GM23338 (cell line): ENCODE data around the gene PDCD10. TPM values are rescaled to one million over a fixed set of nuclear protein-coding genes. Genes with fewer than 3 reads are reported as not detected.

Experiments used
- ATAC-seq: fragments of 200-7000 bp; cut with Tn5 transposase; 3 replicates; pipeline ENCODE4 v1.9.1; 2020
- DNase-seq: peaks from one replicate; pipeline ENCODE4 v3.0.0-alpha.2; 2015; ENCODE audit warnings: low spot score
- H2AFZ ChIP-seq: fragments of 200-600 bp; sonication (generic); 2 replicates; pipeline ENCODE4 v1.8.0; 2016; ENCODE audit warnings: antibody characterized with exemption, mild to moderate bottlenecking, moderate library complexity
- H3F3A ChIP-seq: fragments of 200-600 bp; sonication (generic); replicated peaks from 2 replicates; pipeline ENCODE4 v1.8.0; 2017; ENCODE audit warnings: antibody characterized with exemption, mixed run types, low read depth
- H3K27ac ChIP-seq: fragments of 200-600 bp; sonication (generic); 2 replicates; pipeline ENCODE4 v1.6.1; 2016; ENCODE audit warnings: low read depth
- H3K27me3 ChIP-seq: fragments of 200-600 bp; sonication (generic); 2 replicates; pipeline ENCODE4 v1.8.0; 2016; ENCODE audit warnings: mild to moderate bottlenecking, mixed run types, moderate library complexity; ENCODE audit not compliant: insufficient read depth
- H3K36me3 ChIP-seq: fragments of 200-600 bp; sonication (generic); 2 replicates; pipeline ENCODE4 v1.8.0; 2016; ENCODE audit warnings: mild to moderate bottlenecking; ENCODE audit not compliant: insufficient read depth
- H3K4me1 ChIP-seq: fragments of 200-600 bp; sonication (generic); 2 replicates; pipeline ENCODE4 v1.8.0; 2016; ENCODE audit warnings: mild to moderate bottlenecking, moderate library complexity; ENCODE audit not compliant: insufficient read depth
- H3K4me2 ChIP-seq: fragments of 200-600 bp; sonication (generic); 2 replicates; pipeline ENCODE4 v1.7.1; 2017; ENCODE audit warnings: mixed run types
- H3K4me3 ChIP-seq: fragments of 200-600 bp; sonication (generic); 2 replicates; pipeline ENCODE4 v1.6.1; 2016; ENCODE audit warnings: mixed run types
- H3K79me2 ChIP-seq: fragments of 200-600 bp; sonication (generic); replicated peaks from 2 replicates; pipeline ENCODE4 v1.8.0; 2017; ENCODE audit warnings: mild to moderate bottlenecking; ENCODE audit not compliant: insufficient read depth
- H3K9me2 ChIP-seq: fragments of 200-600 bp; sonication (generic); 2 replicates; pipeline ENCODE4 v1.8.0; 2017; ENCODE audit not compliant: insufficient read depth
- H4K20me1 ChIP-seq: fragments of 200-600 bp; sonication (generic); replicated peaks from 2 replicates; pipeline ENCODE4 v1.8.0; 2017; ENCODE audit warnings: mild to moderate bottlenecking; ENCODE audit not compliant: insufficient read depth
- H3K27ac Mint-ChIP-seq: 2 replicates; pipeline ENCODE4 v1.8.0; 2020; ENCODE audit warnings: inconsistent platforms, mild to moderate bottlenecking, moderate library complexity, mixed read lengths
- H3K27me3 Mint-ChIP-seq: 3 replicates; pipeline ENCODE4 v1.8.0; 2022; ENCODE audit warnings: low read depth, mild to moderate bottlenecking, moderate library complexity, mixed read lengths, inconsistent platforms; ENCODE audit not compliant: insufficient read depth, poor library complexity
- H3K36me3 Mint-ChIP-seq: 3 replicates; pipeline ENCODE4 v1.8.0; 2021; ENCODE audit warnings: low read depth, mild to moderate bottlenecking, inconsistent platforms, moderate library complexity, mixed read lengths
- H3K4me1 Mint-ChIP-seq: 3 replicates; pipeline ENCODE4 v1.8.0; 2020; ENCODE audit warnings: mild to moderate bottlenecking, inconsistent platforms, mixed read lengths
- H3K4me3 Mint-ChIP-seq: 3 replicates; pipeline ENCODE4 v1.8.0; 2021; ENCODE audit warnings: moderate library complexity, mild to moderate bottlenecking, inconsistent platforms, mixed read lengths
- H3K9me3 Mint-ChIP-seq: 3 replicates; pipeline ENCODE4 v1.8.0; 2020; ENCODE audit warnings: moderate library complexity, mild to moderate bottlenecking, inconsistent platforms, mixed read lengths
- CREB1 ChIP-seq: fragments of 250-450 bp; sonication (Bioruptor Pico); IDR thresholded peaks from 2 replicates; pipeline ENCODE4 v1.5.0; 2020; ENCODE audit warnings: low read depth, mild to moderate bottlenecking, moderate library complexity
- CTCF ChIP-seq, 2 experiments: fragments of 200-600 bp in 1 of 2; sonication (generic) in 1 of 2; conservative IDR thresholded peaks; 2 replicates each; pipeline versions ENCODE4 v1.5.1 to v1.6.1; 2016 to 2017; ENCODE audit warnings: antibody characterized with exemption in 2 of 2, low read depth in 2 of 2, mild to moderate bottlenecking in 2 of 2, moderate library complexity in 1 of 2
- EZH2phosphoT487 ChIP-seq: fragments of 200-600 bp; sonication (generic); IDR thresholded peaks from one replicate; pipeline ENCODE4 v1.8.1; 2018; ENCODE audit warnings: antibody characterized with exemption; ENCODE audit not compliant: unreplicated experiment
- JUNB ChIP-seq: IDR thresholded peaks from one replicate; pipeline ENCODE4 v1.6.1; 2016; ENCODE audit warnings: antibody characterized with exemption; ENCODE audit not compliant: unreplicated experiment
- NANOG ChIP-seq: IDR thresholded peaks from 2 replicates; pipeline ENCODE4 v1.6.1; 2016; ENCODE audit warnings: antibody characterized with exemption, borderline replicate concordance
- POLR2AphosphoS5 ChIP-seq: IDR thresholded peaks from 2 replicates; pipeline ENCODE4 v1.6.1; 2016; ENCODE audit warnings: antibody characterized with exemption, low read depth
- REST ChIP-seq: IDR thresholded peaks from one replicate; pipeline ENCODE4 v1.6.1; 2018; ENCODE audit warnings: antibody characterized with exemption; ENCODE audit not compliant: unreplicated experiment
- STAT1 ChIP-seq: IDR thresholded peaks from one replicate; pipeline ENCODE4 v1.6.1; 2016; ENCODE audit warnings: antibody characterized with exemption; ENCODE audit not compliant: unreplicated experiment
- ZNF114 ChIP-seq: fragments of 250-450 bp; sonication (Bioruptor Pico); IDR thresholded peaks from 2 replicates; pipeline ENCODE4 v1.5.0; 2020; ENCODE audit warnings: mild to moderate bottlenecking, moderate library complexity
- ZNF331 ChIP-seq: fragments of 250-450 bp; sonication (Bioruptor Pico); IDR thresholded peaks from 2 replicates; pipeline ENCODE4 v1.5.0; 2020; ENCODE audit warnings: low read depth, mild to moderate bottlenecking, moderate library complexity
- polyA plus RNA-seq: library from polyadenylated mRNA; unstranded; fragments of >200 nt; fragmentation: Nextera tagmentation; extraction: Ambion mirVana; gene quantifications from 2 replicates; pipeline ENCODE4 v1.2.1, GENCODE V29; 2016
- total RNA-seq: library from RNA; depleted of rRNA; stranded (reverse); fragments of >200 nt; shearing (Covaris generic); gene quantifications from 2 replicates; pipeline ENCODE4 v1.2.3, GENCODE V29; 2014
- TF ChIP-seq, protein P1 (sequence below): fragments of 250-450 bp; sonication (Bioruptor Pico); IDR thresholded peaks from 2 replicates; pipeline ENCODE4 v1.5.0; 2020; ENCODE audit warnings: mild to moderate bottlenecking, moderate library complexity
- TF ChIP-seq, protein P2 (sequence below): IDR thresholded peaks from 2 replicates; pipeline ENCODE4 v1.6.1; 2016; ENCODE audit warnings: antibody characterized with exemption

Gene PDCD10
- total and polyA plus RNA-seq, 2 experiments from 2014 or later: 95.2 to 125 TPM

DNA sequence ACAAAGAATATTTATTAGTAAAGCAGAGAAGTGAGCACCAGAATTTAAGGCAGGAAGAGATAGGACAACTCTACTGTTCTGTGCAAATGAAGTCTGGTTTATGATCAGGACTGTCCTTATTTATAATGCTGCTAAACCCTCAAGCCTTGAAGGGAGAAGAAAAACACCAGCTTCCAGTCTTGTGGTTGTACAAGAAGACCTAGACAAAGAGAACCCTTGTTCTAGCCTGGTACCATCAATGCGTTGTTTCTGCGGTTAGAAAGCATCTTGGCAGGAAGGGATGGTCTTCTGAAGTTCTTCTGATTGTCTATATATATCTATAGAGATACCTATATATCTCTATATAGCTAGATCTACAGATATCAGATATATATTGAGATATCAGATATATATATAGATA lies 33.8 kb downstream of the PDCD10 start:
- ATAC-seq: no peak
- H2AFZ ChIP-seq: no peak overlapping the region
- H3K4me3 Mint-ChIP-seq: no peak overlapping the region

More for the DNA sequence above, 33.8 kb downstream of the PDCD10 start:
- H3K4me1 Mint-ChIP-seq: peaks cover 8% of the 10 kb centered on the region; the same call in 1 of the 3 replicates
- H3K9me3 Mint-ChIP-seq: no peaks in the 10 kb centered on the region
- no peak for DNase-seq
- no peaks in the 10 kb centered on the region for H3K27me3 Mint-ChIP-seq
- Histone ChIP-seq H3K27me3 (no peaks in the 10 kb centered on the region), H3K36me3 (no peaks in the 10 kb centered on the region; the same call in 1 of the 2 replicates), H3K9me2 (no peaks in the 10 kb centered on the region), H3K4me1 (no peaks in the 10 kb centered on the region), H3K4me3 (no peak overlapping the region), H4K20me1 (no peaks in the 10 kb centered on the region), H3K27ac (no peak overlapping the region), H3K79me2 (peaks cover 15% of the 10 kb centered on the region; the same call in 1 of the 2 replicates), H3F3A (no peaks in the 10 kb centered on the region), H3K4me2 (no peak overlapping the region)
- H3K27ac Mint-ChIP-seq: no peak overlapping the region; the same call in 1 of the 2 replicates
- TF ChIP-seq CTCF (conservative IDR thresholded peaks at IDR 0.05; ENCODE audit: low read depth in 2 of 2): no peak
- no peak for TF ChIP-seq NANOG
- TF ChIP-seq JUNB: no peak
- no peak for TF ChIP-seq REST
- TF ChIP-seq, protein P1, sequence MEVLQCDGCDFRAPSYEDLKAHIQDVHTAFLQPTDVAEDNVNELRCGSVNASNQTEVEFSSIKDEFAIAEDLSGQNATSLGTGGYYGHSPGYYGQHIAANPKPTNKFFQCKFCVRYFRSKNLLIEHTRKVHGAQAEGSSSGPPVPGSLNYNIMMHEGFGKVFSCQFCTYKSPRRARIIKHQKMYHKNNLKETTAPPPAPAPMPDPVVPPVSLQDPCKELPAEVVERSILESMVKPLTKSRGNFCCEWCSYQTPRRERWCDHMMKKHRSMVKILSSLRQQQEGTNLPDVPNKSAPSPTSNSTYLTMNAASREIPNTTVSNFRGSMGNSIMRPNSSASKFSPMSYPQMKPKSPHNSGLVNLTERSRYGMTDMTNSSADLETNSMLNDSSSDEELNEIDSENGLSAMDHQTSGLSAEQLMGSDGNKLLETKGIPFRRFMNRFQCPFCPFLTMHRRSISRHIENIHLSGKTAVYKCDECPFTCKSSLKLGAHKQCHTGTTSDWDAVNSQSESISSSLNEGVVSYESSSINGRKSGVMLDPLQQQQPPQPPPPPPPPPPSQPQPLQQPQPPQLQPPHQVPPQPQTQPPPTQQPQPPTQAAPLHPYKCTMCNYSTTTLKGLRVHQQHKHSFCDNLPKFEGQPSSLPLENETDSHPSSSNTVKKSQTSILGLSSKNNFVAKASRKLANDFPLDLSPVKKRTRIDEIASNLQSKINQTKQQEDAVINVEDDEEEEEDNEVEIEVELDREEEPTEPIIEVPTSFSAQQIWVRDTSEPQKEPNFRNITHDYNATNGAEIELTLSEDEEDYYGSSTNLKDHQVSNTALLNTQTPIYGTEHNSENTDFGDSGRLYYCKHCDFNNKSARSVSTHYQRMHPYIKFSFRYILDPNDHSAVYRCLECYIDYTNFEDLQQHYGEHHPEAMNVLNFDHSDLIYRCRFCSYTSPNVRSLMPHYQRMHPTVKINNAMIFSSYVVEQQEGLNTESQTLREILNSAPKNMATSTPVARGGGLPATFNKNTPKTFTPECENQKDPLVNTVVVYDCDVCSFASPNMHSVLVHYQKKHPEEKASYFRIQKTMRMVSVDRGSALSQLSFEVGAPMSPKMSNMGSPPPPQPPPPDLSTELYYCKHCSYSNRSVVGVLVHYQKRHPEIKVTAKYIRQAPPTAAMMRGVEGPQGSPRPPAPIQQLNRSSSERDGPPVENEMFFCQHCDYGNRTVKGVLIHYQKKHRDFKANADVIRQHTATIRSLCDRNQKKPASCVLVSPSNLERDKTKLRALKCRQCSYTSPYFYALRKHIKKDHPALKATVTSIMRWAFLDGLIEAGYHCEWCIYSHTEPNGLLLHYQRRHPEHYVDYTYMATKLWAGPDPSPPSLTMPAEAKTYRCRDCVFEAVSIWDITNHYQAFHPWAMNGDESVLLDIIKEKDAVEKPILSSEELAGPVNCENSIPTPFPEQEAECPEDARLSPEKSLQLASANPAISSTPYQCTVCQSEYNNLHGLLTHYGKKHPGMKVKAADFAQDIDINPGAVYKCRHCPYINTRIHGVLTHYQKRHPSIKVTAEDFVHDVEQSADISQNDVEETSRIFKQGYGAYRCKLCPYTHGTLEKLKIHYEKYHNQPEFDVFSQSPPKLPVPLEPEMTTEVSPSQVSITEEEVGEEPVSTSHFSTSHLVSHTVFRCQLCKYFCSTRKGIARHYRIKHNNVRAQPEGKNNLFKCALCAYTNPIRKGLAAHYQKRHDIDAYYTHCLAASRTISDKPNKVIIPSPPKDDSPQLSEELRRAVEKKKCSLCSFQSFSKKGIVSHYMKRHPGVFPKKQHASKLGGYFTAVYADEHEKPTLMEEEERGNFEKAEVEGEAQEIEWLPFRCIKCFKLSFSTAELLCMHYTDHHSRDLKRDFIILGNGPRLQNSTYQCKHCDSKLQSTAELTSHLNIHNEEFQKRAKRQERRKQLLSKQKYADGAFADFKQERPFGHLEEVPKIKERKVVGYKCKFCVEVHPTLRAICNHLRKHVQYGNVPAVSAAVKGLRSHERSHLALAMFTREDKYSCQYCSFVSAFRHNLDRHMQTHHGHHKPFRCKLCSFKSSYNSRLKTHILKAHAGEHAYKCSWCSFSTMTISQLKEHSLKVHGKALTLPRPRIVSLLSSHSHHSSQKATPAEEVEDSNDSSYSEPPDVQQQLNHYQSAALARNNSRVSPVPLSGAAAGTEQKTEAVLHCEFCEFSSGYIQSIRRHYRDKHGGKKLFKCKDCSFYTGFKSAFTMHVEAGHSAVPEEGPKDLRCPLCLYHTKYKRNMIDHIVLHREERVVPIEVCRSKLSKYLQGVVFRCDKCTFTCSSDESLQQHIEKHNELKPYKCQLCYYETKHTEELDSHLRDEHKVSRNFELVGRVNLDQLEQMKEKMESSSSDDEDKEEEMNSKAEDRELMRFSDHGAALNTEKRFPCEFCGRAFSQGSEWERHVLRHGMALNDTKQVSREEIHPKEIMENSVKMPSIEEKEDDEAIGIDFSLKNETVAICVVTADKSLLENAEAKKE (CRISPR knock-in tag): no peak
- TF ChIP-seq, protein P2, sequence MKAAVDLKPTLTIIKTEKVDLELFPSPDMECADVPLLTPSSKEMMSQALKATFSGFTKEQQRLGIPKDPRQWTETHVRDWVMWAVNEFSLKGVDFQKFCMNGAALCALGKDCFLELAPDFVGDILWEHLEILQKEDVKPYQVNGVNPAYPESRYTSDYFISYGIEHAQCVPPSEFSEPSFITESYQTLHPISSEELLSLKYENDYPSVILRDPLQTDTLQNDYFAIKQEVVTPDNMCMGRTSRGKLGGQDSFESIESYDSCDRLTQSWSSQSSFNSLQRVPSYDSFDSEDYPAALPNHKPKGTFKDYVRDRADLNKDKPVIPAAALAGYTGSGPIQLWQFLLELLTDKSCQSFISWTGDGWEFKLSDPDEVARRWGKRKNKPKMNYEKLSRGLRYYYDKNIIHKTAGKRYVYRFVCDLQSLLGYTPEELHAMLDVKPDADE: no peak
- TF ChIP-seq CREB1 (CRISPR knock-in tag): no peak
- TF ChIP-seq POLR2AphosphoS5: no peak
- no peak for TF ChIP-seq STAT1
- no peak for TF ChIP-seq EZH2phosphoT487
- no peak for TF ChIP-seq ZNF331
- TF ChIP-seq ZNF114: no peak
- H3K36me3 Mint-ChIP-seq: peaks cover 9% of the 10 kb centered on the region; the same call in 2 of the 3 replicates
